ENCODE measurements around the gene TVP23A.
"Not testable (repeated sequence)": the region's sequence is repeated elsewhere in the genome, so short reads cannot be mapped to it uniquely, and the experiment has no call there.

Gene TVP23A

GRCh38 chr16:10836174-10836853 lies 17.7 kb upstream of the TVP23A start:
- no peak for DNase-seq (ENCODE audit: low spot score)
- in situ Hi-C loops (cut with MboI; ENCODE audit: low sequenced_read_pairs, unreplicated experiment) = no loop called here
- no peak for TF ChIP-seq CTCF (IDR thresholded peaks at IDR 0.05; ENCODE audit: borderline replicate concordance, control extremely low read depth, extremely low read depth, insufficient read depth, missing control alignments)

- in situ Hi-C loops (cut with MboI; ENCODE audit: low sequenced_read_pairs, unreplicated experiment) = no loop called here
- no peak for TF ChIP-seq CTCF (IDR thresholded peaks at IDR 0.05; ENCODE audit: borderline replicate concordance, control extremely low read depth, extremely low read depth, insufficient read depth, missing control alignments)
- DNase-seq (ENCODE audit: low spot score) = peak; percentile 58
These were observed 16.8 kb upstream of the TVP23A start for GRCh38 chr16:10835281-10835931.

GRCh38 chr16:10834766-10835165 lies 16.2 kb upstream of the TVP23A start:
- DNase-seq (ENCODE audit: low spot score) = no peak
- TF ChIP-seq CTCF (IDR thresholded peaks at IDR 0.05; ENCODE audit: borderline replicate concordance, control extremely low read depth, extremely low read depth, insufficient read depth, missing control alignments) = no peak
- in situ Hi-C loops (cut with MboI; ENCODE audit: low sequenced_read_pairs, unreplicated experiment) = no loop called here

- TF ChIP-seq CTCF (IDR thresholded peaks at IDR 0.05; ENCODE audit: borderline replicate concordance, control extremely low read depth, extremely low read depth, insufficient read depth, missing control alignments) = no peak
- in situ Hi-C loops (cut with MboI; ENCODE audit: low sequenced_read_pairs, unreplicated experiment) = no loop called here
- no peak for DNase-seq (ENCODE audit: low spot score)
These were observed 15.5 kb upstream of the TVP23A start for GRCh38 chr16:10834130-10834529.

- TF ChIP-seq CTCF (IDR thresholded peaks at IDR 0.05; ENCODE audit: borderline replicate concordance, control extremely low read depth, extremely low read depth, insufficient read depth, missing control alignments) = no peak
- no peak for DNase-seq (ENCODE audit: low spot score)
- in situ Hi-C loops (cut with MboI; ENCODE audit: low sequenced_read_pairs, unreplicated experiment) = no loop called here
These were observed 14.7 kb upstream of the TVP23A start for GRCh38 chr16:10833271-10833670.

- DNase-seq (ENCODE audit: low spot score) = no peak
- in situ Hi-C loops (cut with MboI; ENCODE audit: low sequenced_read_pairs, unreplicated experiment) = no loop called here
- TF ChIP-seq CTCF (IDR thresholded peaks at IDR 0.05; ENCODE audit: borderline replicate concordance, control extremely low read depth, extremely low read depth, insufficient read depth, missing control alignments) = no peak
These were observed 13.6 kb upstream of the TVP23A start for GRCh38 chr16:10831894-10832886.

GRCh38 chr16:10830240-10830639 lies 11.6 kb upstream of the TVP23A start:
- in situ Hi-C loops (cut with MboI; ENCODE audit: low sequenced_read_pairs, unreplicated experiment); DNase-seq (ENCODE audit: low spot score): not testable (repeated sequence)

GRCh38 chr16:10829390-10830098 lies 10.9 kb upstream of the TVP23A start:
- in situ Hi-C loops (cut with MboI; ENCODE audit: low sequenced_read_pairs, unreplicated experiment); DNase-seq (ENCODE audit: low spot score): not testable (repeated sequence)
